Stimulated activated CD4-positive, alpha-beta T cell treated with anti-CD3 and anti-CD28 coated beads, Interleukin-12 subunit alpha, Interleukin-12 subunit beta, amount 100 ng/mL, for 24 hours (primary cell): Measurements from ENCODE around the gene PPP4R1.

Experiments
- DNase-seq, 2 experiments: peaks; one replicate each; pipeline ENCODE4 v3.0.0-alpha.2; 2020; ENCODE audit warnings: low read depth in 2 of 2

The PPP4R1 gene

DNA sequence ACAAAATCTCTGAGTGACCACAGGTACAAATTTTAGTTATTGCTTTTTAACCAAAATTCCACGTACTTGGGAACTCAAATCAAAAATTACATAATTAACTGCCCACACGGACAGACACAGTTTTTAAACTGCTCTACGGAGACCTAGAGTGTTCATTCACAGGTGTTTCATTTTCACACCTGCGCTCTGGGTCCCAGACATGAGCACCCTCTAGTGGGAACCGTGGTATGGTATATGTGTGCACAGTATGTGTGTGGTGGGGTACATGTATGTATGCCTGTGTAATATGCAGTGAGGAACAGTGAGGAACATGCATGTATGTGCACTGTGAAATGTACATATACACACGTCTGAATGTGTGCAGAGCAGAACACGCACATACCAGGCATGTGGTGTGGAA lies 65.0 kb downstream of the PPP4R1 start:
- DNase-seq: no peak

DNA sequence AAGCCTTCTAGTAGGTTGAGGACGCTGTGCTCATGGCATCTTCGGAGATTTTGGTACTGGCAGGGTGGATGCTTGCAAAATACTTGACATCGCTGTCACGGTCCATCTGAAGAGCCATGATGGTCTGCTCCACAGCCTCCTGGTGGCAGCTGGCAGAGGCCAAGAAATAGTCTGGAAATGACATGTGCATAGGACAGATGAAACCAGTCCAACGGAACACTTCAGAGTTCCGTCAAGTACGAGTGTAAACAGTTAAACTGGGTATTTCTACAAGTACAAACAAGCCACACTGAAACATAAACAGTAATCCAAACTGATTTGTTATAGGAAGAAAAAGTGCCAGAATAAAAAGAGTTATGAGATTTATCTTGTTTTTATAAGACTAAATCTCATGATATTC lies 66.6 kb downstream of the PPP4R1 start:
- DNase-seq: no peak

DNA sequence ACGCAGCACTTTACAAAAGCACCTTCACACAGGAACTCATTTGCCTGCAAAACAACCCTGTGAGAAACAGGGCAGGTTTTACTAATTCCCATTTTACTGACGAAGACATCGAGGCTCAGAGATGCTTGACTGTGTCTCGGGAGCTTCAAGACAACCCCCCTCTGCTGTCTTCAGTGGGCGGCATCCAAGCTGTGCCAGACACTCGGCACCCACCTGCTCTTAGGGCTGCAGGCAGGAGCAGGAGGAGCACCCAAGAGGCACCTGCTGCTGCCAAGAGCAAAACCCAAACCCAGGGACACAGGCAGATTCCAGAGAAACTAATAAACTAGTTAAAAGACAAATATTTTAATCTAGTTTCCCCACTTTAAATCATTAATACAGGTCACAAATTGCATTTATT lies 67.9 kb downstream of the PPP4R1 start:
- no peak for DNase-seq

DNA sequence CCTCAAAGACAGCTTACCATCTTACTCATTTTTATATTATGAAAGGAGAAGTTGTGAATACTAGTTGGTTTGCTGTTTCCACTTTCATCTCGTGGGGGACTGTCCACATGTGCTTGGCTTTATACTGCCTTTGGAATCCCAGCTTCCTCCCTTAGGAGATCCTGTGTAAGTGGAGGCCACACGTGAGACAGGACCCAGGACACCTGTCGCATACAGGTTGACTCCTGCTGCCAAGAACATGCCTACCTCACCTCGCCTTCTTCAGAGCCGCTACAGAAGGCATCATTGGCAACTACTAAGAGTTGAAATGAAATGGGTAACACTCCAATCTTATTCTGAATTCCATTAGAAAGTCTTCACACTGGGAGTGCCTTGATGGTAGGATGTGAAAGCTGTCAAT lies 69.3 kb downstream of the PPP4R1 start:
- no peak for DNase-seq

DNA sequence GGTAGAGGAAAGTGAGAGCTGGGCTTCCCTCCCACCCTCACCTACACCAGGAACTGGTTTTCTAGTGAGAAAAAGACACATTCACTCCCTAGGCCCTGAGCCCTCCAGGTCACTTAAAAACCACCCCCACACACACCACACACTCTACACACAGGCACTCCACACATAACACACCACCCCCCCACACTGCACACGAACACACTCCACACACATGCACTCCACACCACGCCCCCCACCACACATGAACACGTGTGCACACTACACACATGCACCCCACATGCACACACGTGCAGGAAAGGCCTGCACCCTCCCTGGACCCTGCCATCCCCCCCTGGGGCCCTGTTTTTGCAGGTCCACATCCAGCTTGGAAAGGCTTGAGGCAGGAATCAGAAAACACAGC lies 71.4 kb downstream of the PPP4R1 start:
- no peak for DNase-seq

DNA sequence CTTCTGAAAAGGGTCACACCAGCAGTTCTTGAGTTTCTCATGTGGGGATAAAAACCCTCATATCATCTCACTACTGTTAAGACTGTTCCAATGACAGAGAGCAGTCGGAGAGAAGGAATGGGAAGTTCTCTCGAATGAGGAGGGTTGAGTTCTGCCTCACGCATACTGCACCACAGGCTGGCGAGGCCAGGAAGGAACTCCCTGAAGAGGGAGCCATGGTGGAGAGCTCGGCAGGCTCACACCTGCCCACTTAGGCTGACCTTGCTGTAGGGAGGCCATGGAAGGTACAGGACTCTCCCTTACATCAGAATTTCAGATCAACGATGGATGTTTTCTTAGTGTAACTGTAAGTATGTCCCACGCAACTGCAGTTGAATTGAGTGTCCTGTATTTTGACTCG lies 74.4 kb downstream of the PPP4R1 start:
- no peak for DNase-seq

DNA sequence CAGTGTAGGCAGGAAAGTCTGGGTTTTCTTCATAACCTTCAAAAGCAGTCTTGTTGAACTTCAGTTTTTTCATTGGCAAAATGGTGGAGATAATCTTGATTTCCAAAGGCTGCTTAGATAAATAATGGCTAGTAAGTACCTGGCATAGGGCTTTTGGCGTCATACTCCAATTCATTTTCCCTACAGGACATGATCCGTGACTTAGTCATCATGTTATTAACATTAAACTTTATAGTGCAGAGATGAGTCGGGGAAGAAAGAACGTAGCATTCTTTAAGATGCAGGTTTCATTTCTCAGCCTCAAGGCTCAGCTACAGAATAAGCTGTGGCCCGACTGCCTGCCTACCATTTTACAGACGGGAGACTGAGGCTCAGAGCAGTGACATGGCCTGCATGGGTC lies 75.1 kb downstream of the PPP4R1 start:
- no peak for DNase-seq

DNA sequence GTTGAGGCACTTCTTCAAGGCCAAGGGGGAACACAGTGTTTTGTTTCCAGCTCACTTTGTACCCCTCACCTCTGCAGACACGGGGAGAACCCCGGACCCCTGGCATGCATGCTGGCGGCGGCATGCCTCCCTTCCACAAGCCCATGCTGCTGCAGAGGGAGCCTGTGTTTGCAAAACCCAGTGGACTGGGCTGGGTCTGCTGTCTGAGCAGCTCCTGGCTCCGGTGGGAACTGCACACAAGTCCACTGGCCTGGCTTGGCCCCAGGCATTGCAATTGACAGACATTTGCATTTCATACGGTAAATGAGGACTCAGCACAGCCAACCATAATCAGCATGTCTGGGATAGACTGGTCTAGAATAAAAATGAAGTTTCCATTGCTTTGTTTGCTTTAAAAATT lies 76.7 kb downstream of the PPP4R1 start:
- DNase-seq: no peak

DNA sequence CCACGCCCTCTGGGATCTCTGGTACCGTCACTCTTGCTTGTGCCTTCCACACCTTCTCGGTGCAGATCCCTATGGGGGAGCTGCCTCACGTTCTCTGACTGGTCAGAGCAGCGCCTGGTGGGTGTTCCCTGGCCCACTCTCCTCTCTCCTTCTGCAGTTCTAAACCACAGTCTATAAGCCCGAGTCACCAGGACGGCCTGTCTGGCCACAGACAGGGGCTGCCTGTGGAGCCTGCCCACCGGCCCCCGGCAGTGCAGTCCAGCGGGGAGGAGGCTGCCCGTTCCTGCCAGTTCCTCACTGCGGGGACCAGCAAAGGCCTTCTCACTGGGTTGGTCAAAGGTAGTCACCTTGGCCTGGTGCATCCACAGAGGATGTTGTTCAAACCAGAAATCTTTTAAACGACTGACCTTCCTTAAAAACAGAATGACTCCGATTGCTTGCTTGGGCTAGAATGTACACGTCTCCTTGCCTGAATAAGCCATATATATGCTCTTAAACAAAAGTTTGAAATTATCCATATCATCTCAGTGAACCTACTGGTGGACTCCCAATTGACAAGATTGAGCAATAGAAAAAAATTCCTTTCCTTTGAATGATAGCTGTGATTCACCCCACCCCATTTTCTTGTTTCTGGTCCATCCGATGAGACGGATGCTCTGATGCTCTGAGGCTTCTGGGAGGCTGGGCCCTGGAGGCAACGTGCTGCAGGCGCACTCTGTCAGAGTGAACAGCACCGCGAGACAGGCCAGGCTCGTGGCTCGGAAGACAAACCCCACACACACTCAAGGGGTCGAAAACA lies 77.8 kb downstream of the PPP4R1 start:
- no peak for DNase-seq

DNA sequence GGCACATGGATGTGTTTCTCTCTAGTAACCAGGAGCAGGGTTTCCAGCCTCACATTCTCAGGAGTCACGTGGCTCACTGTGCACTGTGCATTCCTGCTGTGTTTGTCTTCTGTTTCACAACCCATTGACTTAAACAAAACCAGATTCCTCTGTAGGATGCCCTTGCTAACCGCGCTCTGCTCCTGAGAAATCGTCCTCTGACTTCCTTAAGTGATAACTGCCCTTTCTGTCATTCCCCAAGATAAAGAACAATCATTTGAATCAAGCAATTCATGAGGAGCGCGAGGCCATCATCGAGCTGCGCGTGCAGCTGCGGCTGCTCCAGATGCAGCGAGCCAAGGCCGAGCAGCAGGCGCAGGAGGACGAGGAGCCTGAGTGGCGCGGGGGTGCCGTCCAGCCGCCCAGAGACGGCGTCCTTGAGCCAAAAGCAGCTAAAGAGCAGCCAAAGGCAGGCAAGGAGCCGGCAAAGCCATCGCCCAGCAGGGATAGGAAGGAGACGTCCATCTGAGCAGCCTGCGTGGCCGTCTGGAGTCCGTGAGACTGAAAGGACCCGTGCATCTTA lies 78.8 kb downstream of the PPP4R1 start:
- DNase-seq: no peak

DNA sequence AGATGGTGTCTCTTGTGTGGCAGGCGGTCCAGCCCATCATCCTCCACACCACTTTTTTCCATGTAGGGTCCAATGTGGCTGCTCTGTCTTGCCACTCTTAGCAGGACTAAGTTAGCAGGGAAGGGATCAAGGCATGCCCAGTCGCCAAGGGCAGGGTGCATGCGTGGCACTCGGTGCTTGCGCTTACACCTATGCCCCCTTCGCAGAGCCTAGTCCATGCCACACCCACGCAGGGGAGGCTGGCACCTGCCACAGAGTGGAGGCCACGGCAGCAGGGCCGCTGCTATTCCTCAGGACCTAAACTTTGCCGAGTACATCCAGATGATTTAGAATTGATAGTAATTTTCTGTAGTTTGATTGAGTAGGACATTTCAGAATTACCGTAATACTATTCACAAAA lies 79.5 kb downstream of the PPP4R1 start:
- no peak for DNase-seq

DNA sequence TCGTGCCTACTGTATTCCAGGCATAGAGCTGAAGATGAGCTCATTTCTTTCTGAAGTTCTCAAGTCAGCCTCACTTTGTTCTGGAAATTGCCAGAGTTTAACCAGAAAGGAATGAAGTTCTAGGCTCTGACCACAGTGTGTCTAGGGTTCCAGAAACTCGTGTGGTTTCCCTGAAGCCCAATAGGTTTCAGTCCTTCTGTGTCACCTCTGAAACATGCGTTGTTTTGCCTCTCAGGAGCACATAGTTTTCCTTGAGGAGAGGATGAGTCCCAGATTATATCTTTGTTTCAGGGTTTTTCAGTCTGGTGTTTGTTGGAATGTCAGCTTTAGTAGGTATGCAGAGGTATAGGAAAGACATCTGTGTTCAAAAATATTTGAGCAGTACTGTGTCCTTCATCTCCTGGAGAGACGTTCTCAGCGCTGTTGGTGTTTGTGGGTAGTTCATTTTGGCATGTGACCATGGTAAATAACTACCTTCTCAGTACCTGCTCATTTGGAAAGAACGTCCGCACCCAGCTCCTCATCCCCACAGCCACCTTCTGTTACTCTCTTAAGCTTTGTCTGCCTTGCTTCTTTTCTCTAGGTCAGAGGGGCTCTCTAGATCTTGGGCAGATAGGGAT lies 82.5 kb downstream of the PPP4R1 start:
- DNase-seq: no peak

DNA sequence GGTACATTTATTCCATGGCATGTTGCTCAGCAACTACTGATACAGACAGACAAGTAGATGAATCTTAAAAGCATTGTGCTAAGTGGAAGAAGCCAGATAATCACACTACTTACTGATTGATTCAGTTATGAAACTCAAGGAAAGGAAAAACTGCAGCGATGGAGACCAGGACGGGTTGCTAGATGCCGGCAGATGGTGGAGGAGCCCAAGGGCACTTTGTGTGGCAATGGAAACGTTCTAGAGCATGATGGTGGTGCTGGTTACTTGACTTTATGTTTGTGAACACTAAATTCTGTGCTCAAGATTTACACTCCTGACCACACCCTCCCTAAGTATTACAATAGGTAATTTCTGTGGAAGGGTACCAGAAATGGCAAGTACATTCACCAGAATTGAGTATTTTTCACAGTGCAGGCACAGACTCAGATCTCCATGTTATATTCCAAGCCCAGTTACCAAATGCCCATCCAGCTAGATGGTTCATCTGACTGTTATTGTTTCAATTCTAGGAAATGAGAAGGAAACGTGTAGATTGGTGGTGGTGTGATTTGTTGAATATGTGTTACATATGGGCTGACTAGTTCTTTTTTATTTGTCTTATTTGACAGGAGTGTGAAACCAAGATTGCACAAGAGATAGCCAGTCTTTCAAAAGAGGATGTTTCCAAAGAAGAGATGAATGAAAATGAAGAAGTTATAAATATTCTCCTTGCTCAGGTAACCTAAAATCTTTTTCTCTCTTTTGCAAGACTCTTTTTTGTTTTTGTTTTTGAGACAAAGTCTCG lies 83.9 kb downstream of the PPP4R1 start:
- DNase-seq: no peak

DNA sequence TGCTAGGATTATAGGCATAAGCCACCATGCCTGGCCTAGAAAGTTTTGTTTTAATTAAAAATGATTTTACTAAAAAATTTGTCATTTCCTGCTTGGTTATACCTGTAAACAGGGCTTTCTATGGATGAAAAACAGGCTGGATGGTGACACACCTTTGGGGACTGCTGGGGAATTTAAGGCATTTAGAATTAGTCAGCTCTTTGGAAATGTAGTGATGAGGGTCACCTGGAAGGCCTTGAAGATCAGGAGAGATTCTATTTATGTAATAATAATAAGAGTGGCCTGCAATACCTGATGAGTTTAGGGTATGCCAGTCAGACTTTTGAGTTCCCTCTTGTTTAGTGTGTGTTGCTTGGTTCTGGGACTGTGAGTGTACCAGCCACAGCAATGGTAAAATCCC lies 87.9 kb downstream of the PPP4R1 start:
- DNase-seq: no peak

DNA sequence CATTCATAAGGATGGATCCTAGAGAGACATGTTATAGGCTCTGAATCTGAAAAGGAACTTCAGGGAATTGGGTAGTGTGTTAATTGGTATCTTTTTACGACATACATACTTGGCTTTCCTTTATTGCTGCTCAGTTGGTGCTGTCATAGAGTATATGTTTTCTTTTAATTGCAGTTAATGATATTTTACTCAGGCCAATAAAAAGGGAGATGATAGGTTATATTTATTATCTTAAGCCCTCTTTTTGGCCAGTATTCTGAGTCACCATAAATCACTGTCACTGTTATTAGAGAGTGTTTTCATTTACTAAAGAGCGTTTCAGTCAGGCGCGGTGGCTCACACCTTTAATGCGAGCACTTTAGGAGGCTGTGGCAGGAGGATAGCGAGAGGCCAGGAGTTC lies 91.4 kb downstream of the PPP4R1 start:
- DNase-seq: no peak

DNA sequence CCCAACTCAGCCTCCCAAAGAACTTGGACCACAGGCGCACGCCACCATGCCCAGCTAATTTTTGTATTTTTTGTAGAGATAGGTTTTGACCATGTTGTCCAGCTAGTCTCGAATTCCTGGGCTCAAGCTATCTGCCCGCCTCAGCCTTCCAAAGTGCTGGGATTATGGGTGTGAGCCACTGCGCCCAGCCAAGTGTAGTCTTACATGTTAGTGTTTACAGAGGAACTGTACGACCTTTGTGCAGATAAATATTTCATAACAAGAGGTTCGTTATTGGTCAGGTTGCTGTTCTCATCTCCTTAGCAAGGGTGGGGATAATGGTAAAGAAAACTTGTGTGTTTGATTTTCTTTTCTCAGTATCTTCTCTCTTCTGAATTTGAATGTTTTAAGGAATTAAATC lies 92.6 kb downstream of the PPP4R1 start:
- no peak for DNase-seq

DNA sequence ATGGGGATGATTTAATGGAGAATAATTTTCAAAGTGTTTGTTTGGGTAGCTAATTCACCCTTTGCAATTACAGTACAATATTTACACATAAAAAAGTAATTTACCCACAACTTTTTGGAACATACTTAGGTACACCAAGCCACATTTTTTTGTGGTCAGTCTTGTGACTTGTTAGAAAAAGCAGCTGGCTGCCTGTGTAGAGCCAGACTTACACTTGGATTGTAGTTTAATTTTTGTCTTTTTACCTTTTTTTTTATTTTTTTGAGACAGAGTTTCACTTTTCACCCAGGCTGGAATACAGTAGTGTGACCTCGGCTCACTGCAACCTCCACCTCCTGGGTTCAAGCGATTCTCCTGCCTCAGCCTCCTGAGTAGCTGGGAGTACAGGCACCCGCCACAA lies 93.7 kb downstream of the PPP4R1 start:
- DNase-seq: no peak

DNA sequence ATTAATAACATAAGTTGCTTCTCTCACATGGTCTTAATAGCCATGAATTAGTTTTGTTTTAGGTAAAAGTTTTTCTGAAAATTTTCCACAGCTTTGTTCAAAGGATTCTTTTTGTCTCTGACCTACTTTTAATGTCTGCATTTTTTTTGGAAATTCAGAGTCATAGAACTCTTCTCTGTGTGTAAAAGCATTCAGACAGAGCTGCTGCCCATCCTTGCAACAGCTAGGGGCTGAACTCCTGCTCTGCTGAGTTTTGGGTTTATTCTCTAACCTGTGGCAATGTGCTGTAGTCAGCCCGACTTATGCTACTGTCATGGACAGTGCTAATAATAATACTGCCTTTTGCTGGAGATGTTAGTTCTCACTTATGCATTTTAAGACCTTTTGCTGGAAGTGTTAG lies 95.0 kb downstream of the PPP4R1 start:
- no peak for DNase-seq

DNA sequence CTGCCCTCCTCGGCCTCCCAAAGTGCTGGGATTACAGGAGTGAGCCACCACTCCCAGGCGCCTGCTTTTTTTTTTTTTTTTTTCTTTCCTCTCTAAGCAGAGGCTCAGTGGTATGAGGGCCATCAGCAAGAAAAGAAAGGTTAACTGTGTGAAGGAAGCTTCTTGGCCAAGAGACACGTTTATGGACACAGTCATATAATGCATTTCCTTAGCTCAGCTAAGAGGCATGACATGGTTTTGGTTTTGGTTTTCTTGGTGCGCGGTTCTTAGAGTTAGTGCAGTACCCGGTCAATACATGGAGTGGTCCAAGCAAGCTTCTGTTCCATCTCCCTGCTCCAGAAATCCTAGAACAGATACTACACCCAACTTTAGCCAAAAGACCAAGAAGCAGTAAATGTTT lies 96.5 kb downstream of the PPP4R1 start:
- DNase-seq: no peak

DNA sequence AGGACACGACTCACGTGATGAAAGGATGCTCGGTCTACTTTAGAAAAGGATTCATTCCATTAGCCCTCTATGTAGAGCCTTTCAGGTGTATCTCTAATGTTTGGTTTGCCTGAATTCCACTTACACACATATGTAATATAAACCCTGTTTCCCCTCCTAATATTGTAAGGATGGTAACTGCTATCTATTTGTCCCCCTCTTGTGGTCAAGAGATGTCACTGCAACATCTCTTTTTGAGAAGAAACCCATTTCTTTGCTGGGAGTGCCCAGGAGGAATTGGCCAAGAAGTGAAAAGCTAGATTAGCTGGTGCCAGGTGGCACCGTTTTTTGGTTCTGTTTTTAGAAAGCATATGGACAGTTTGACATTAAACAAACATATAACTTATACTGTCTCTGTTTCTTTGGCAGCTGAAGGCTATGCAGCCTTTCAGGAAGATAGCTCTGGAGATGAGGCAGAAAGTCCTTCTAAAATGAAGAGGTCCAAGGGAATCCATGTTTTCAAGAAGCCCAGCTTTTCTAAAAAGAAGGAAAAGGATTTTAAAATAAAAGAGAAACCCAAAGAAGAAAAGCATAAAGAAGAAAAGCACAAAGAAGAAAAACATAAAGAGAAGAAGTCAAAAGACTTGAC lies 97.8 kb downstream of the PPP4R1 start:
- no peak for DNase-seq

DNA sequence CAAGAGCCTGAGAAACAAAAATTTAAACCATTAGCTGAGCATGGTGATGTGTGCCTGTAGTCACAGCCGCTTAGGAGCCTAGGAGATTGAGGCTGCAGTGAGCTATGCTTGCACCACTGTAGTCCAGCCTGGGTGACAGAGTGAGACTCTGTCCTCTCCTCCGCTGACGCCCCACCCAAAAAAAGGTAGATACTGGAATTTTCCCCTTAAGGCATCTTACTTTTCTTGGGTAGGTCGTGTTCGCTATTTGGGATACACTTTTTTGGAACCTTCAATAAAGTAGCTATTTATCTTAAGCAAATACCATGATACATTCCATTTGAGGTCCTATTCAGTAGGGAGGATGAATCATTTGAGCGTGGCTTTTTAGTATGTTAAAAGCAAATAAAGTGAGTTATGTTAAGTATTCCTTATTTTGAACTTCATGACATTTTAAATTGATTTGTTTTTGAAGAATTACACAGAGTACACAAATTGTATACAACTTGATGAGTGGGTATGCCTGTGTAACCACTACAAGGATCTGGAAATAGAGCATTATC lies 100.3 kb downstream of the PPP4R1 start:
- DNase-seq: no peak

DNA sequence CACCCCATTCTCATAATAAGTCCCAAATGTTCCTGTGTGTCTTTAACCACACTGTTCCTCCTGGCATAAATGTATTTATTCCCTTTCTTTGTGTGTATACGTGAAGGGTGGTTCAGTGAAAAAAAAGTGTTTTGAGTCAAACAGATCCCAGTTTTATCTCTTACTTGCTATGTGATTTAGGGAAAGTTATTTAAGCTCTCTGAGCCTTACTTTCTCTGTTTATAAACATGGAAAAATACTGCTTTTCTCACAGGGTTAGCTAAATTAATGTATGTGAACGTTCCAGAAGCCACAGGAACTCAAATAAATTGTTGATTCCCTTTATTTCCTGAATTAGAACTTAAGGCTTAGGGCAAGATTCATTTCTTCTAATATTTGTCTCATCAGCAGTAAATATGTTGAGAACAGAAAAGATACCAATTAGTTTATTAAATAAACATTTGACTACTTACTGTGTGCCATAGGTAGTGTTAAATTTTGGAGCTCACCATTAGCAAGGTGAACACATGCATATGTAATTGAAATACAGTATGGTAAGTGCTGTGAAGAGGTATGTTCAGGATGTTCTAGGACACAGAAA lies 105.8 kb downstream of the PPP4R1 start:
- no peak for DNase-seq
